ENCODE data around the gene VIPR1. TPM values are rescaled to one million over a fixed set of nuclear protein-coding genes. Genes with fewer than 3 reads are reported as not detected.

VIPR1 gene
- total and polyA plus RNA-seq, 2 donors (not counting 1 experiment from before 2014, with no cell fraction given): 0.11 TPM; not detected in 1

- Histone ChIP-seq H3K79me2 (ENCODE audit: control insufficient read depth, insufficient read depth, low read length) (no peaks in the 10 kb centered on the region), H3K4me1 (ENCODE audit: control insufficient read depth, extremely low read depth, insufficient read depth, low read length) (no peaks in the 10 kb centered on the region), H3K9ac (ENCODE audit: insufficient read depth, low read length) (no peak overlapping the region), H2AFZ (ENCODE audit: low read length) (no peak overlapping the region), H4K20me1 (ENCODE audit: control insufficient read depth, extremely low read depth, insufficient read depth, low read length) (no peaks in the 10 kb centered on the region), H3K9me3 (ENCODE audit: control insufficient read depth, insufficient read depth, low read depth, low read length) (no peaks in the 10 kb centered on the region), H3K27me3 (ENCODE audit: control insufficient read depth, insufficient read depth, low read length) (peaks cover 9% of the 10 kb centered on the region), H3K27ac (ENCODE audit: insufficient read depth, low read length) (no peak overlapping the region), H3K4me2 (ENCODE audit: extremely low read depth, insufficient read depth, low read length) (no peak overlapping the region), H3K4me3 (replicated peaks in 1 of 4; ENCODE audit: control extremely low read depth in 1 of 4, insufficient read depth in 1 of 4, low read depth in 3 of 4, low read length in 4 of 4) (no peak overlapping the region), H3K36me3 (ENCODE audit: control insufficient read depth, insufficient read depth, low read length) (no peaks in the 10 kb centered on the region)
- TF ChIP-seq EZH2 (IDR thresholded peaks at IDR 0.05; ENCODE audit: low read length, missing control alignments) (no peak), CTCF (conservative IDR thresholded peaks at IDR 0.05 in 1 of 2, IDR thresholded peaks at IDR 0.05 in 1 of 2; ENCODE audit: low read depth in 1 of 2, low read length in 2 of 2) (no peak)
- no peak for DNase-seq (ENCODE audit: low read depth in 2 of 2)
Measured at GRCh38 chr3:42513521-42513920, 11.1 kb downstream of the VIPR1 start.

GRCh38 chr3:42514876-42515275, 12.4 kb downstream of the VIPR1 start:
- Histone ChIP-seq H4K20me1 (ENCODE audit: control insufficient read depth, extremely low read depth, insufficient read depth, low read length) (no peaks in the 10 kb centered on the region), H3K27ac (ENCODE audit: insufficient read depth, low read length) (no peak overlapping the region), H3K9ac (ENCODE audit: insufficient read depth, low read length) (no peak overlapping the region), H3K4me3 (replicated peaks in 1 of 4; ENCODE audit: control extremely low read depth in 1 of 4, insufficient read depth in 1 of 4, low read depth in 3 of 4, low read length in 4 of 4) (no peak overlapping the region), H3K79me2 (ENCODE audit: control insufficient read depth, insufficient read depth, low read length) (no peaks in the 10 kb centered on the region), H3K9me3 (ENCODE audit: control insufficient read depth, insufficient read depth, low read depth, low read length) (no peaks in the 10 kb centered on the region), H3K4me1 (ENCODE audit: control insufficient read depth, extremely low read depth, insufficient read depth, low read length) (no peaks in the 10 kb centered on the region), H3K36me3 (ENCODE audit: control insufficient read depth, insufficient read depth, low read length) (no peaks in the 10 kb centered on the region), H3K27me3 (ENCODE audit: control insufficient read depth, insufficient read depth, low read length) (no peaks in the 10 kb centered on the region), H2AFZ (ENCODE audit: low read length) (no peak overlapping the region), H3K4me2 (ENCODE audit: extremely low read depth, insufficient read depth, low read length) (no peak overlapping the region)
- no peak for DNase-seq (ENCODE audit: low read depth in 2 of 2)
- TF ChIP-seq EZH2 (IDR thresholded peaks at IDR 0.05; ENCODE audit: low read length, missing control alignments) (no peak), CTCF (conservative IDR thresholded peaks at IDR 0.05 in 1 of 2, IDR thresholded peaks at IDR 0.05 in 1 of 2; ENCODE audit: low read depth in 1 of 2, low read length in 2 of 2) (no peak)

- Histone ChIP-seq H3K4me2 (ENCODE audit: extremely low read depth, insufficient read depth, low read length) (no peak overlapping the region), H3K4me1 (ENCODE audit: control insufficient read depth, extremely low read depth, insufficient read depth, low read length) (no peaks in the 10 kb centered on the region), H3K36me3 (ENCODE audit: control insufficient read depth, insufficient read depth, low read length) (no peaks in the 10 kb centered on the region), H2AFZ (ENCODE audit: low read length) (no peak overlapping the region), H3K4me3 (replicated peaks in 1 of 4; ENCODE audit: control extremely low read depth in 1 of 4, insufficient read depth in 1 of 4, low read depth in 3 of 4, low read length in 4 of 4) (no peak overlapping the region), H3K27me3 (ENCODE audit: control insufficient read depth, insufficient read depth, low read length) (no peaks in the 10 kb centered on the region), H3K9me3 (ENCODE audit: control insufficient read depth, insufficient read depth, low read depth, low read length) (no peaks in the 10 kb centered on the region), H4K20me1 (ENCODE audit: control insufficient read depth, extremely low read depth, insufficient read depth, low read length) (no peaks in the 10 kb centered on the region), H3K27ac (ENCODE audit: insufficient read depth, low read length) (no peak overlapping the region), H3K79me2 (ENCODE audit: control insufficient read depth, insufficient read depth, low read length) (no peaks in the 10 kb centered on the region), H3K9ac (ENCODE audit: insufficient read depth, low read length) (no peak overlapping the region)
- TF ChIP-seq EZH2 (IDR thresholded peaks at IDR 0.05; ENCODE audit: low read length, missing control alignments) (no peak), CTCF (conservative IDR thresholded peaks at IDR 0.05 in 1 of 2, IDR thresholded peaks at IDR 0.05 in 1 of 2; ENCODE audit: low read depth in 1 of 2, low read length in 2 of 2) (no peak)
- DNase-seq (ENCODE audit: low read depth in 2 of 2): no peak
Measured at GRCh38 chr3:42515391-42515916, 13.0 kb downstream of the VIPR1 start.
